A549 (cell line): Measurements from ENCODE around the gene SPINT1. TPM values are rescaled to one million over a fixed set of nuclear protein-coding genes. Genes with fewer than 3 reads are reported as not detected.

Source experiments
- ATAC-seq, 2 experiments: fragments of 200-7000 bp in 1 of 2; fragments of >200 bp in 1 of 2; cut with Nextera tagmentation in 1 of 2; cut with Tn5 transposase in 1 of 2; 3 replicates each; pipeline versions ENCODE4 v1.8.0 to v1.9.1; 2018 to 2020; ENCODE audit warnings: mild to moderate bottlenecking in 1 of 2, moderate library complexity in 1 of 2
- CTCF ChIA-PET: fragments of 300-600 bp; sonication (Branson Sonifier 250); formaldehyde crosslinking; extraction: SDS; loops from one replicate; lab custom pipeline; 2021; ENCODE audit warnings: antibody characterized with exemption, inconsistent platforms; lab: Yijun Ruan, JAX
- POLR2A ChIA-PET: fragments of 350-600 bp; formaldehyde crosslinking; extraction: SDS; loops from one replicate; lab custom pipeline; 2021; ENCODE audit warnings: antibody characterized with exemption, inconsistent platforms; lab: Yijun Ruan, JAX
- DNase-seq, 2 experiments: peaks; one replicate each; pipeline versions ENCODE4 v3.0.0 to v3.0.0-alpha.2; 2011 to 2016; ENCODE audit warnings: low read depth in 1 of 2, low spot score in 1 of 2
- FAIRE-seq: peaks from 2 replicates; lab custom pipeline; 2011; peaks lifted over from hg19 to GRCh38; lab: Jason Lieb, UNC
- H3K27ac ChIP-seq, 2 experiments: fragments of >200 bp; sonication (Bioruptor Twin); formaldehyde crosslinking; 3 replicates each; pipeline ENCODE4 v1.5.1; 2016 to 2017
- H3K4me1 ChIP-seq: fragments of >200 bp; sonication (Bioruptor Twin); formaldehyde crosslinking; 3 replicates; pipeline ENCODE4 v1.6.1; 2016
- H3K4me2 ChIP-seq: fragments of >200 bp; sonication (Bioruptor Twin); formaldehyde crosslinking; 3 replicates; pipeline ENCODE4 v1.6.1; 2016
- H3K4me3 ChIP-seq: fragments of >200 bp; sonication (Bioruptor Twin); formaldehyde crosslinking; 3 replicates; pipeline ENCODE4 v1.5.1; 2016
- H3K9me3 ChIP-seq: fragments of >200 bp; sonication (Bioruptor Twin); formaldehyde crosslinking; 3 replicates; pipeline ENCODE4 v1.6.1; 2016
- EHMT2 ChIP-seq: fragments of 200-600 bp; sonication (generic); IDR thresholded peaks from 2 replicates; pipeline ENCODE4 v1.6.1; 2016; ENCODE audit warnings: antibody characterized with exemption, low read depth, mild to moderate bottlenecking, moderate library complexity
- FOSL2 ChIP-seq, 2 experiments: fragments of 450-650 bp in 1 of 2; fragments of >200 bp in 1 of 2; sonication (Bioruptor Twin) in 1 of 2; formaldehyde crosslinking; IDR thresholded peaks; 2 replicates each; pipeline versions ENCODE4 v1.5.0 to v1.6.1; 2016 to 2020; ENCODE audit warnings: mild to moderate bottlenecking in 1 of 2, moderate library complexity in 1 of 2
- FOXS1 ChIP-seq: fragments of 250-450 bp; sonication (Bioruptor Pico); IDR thresholded peaks from 2 replicates; pipeline ENCODE4 v1.5.0; 2020; ENCODE audit warnings: mild to moderate bottlenecking, moderate library complexity
- GATA3 ChIP-seq: IDR thresholded peaks from 2 replicates; pipeline ENCODE4 v1.6.1; 2012; ENCODE audit warnings: borderline replicate concordance
- HEYL ChIP-seq: fragments of 250-450 bp; sonication (Bioruptor Pico); IDR thresholded peaks from 2 replicates; pipeline ENCODE4 v1.8.0; 2021; ENCODE audit warnings: mild to moderate bottlenecking, moderate library complexity
- HOXB13 ChIP-seq: fragments of 250-450 bp; sonication (Bioruptor Pico); IDR thresholded peaks from 2 replicates; pipeline ENCODE4 v1.5.0; 2020; ENCODE audit warnings: low read depth, mild to moderate bottlenecking, moderate library complexity
- JUN ChIP-seq, 2 experiments: fragments of >200 bp; sonication (Bioruptor Twin); formaldehyde crosslinking; IDR thresholded peaks; 2 replicates in 1 of 2; 3 replicates in 1 of 2; pipeline ENCODE4 v1.6.1; 2016 to 2017
- KDM1A ChIP-seq: fragments of 200-600 bp; sonication (generic); IDR thresholded peaks from 2 replicates; pipeline ENCODE4 v1.6.1; 2016; ENCODE audit warnings: low read depth, mild to moderate bottlenecking
- MAFK ChIP-seq: fragments of 450-650 bp; IDR thresholded peaks from 2 replicates; pipeline ENCODE4 v1.6.1; 2014; ENCODE audit not compliant: partially characterized antibody
- NFE2L2 ChIP-seq: fragments of 150-350 bp; conservative IDR thresholded peaks from 2 replicates; pipeline ENCODE4 v1.6.1; 2014; ENCODE audit warnings: low read length
- NR3C1 ChIP-seq: fragments of >200 bp; sonication (Bioruptor Twin); formaldehyde crosslinking; IDR thresholded peaks from 3 replicates; pipeline ENCODE4 v1.6.1; 2017
- PHF8 ChIP-seq: fragments of 200-600 bp; sonication (generic); IDR thresholded peaks from 2 replicates; pipeline ENCODE4 v1.6.1; 2016; ENCODE audit warnings: low read depth, mild to moderate bottlenecking, antibody characterized with exemption, moderate library complexity, borderline replicate concordance
- RAD21 ChIP-seq, 2 experiments: fragments of >200 bp in 1 of 2; sonication (Bioruptor Twin) in 1 of 2; formaldehyde crosslinking in 1 of 2; IDR thresholded peaks in 1 of 2; conservative IDR thresholded peaks in 1 of 2; 2 replicates in 1 of 2; 3 replicates in 1 of 2; pipeline ENCODE4 v1.6.1; 2012 to 2018; ENCODE audit warnings: inconsistent platforms in 1 of 2
- RARB ChIP-seq: fragments of 250-450 bp; sonication (Bioruptor Pico); IDR thresholded peaks from 2 replicates; pipeline ENCODE4 v1.8.0; 2021; ENCODE audit warnings: mild to moderate bottlenecking, moderate library complexity
- SMC3 ChIP-seq: fragments of >200 bp; sonication (Bioruptor Twin); formaldehyde crosslinking; IDR thresholded peaks from 3 replicates; pipeline ENCODE4 v1.6.1; 2018; ENCODE audit warnings: inconsistent platforms
- ZC3H11A ChIP-seq: fragments of 450-650 bp; IDR thresholded peaks from 2 replicates; pipeline ENCODE4 v1.6.1; 2014; ENCODE audit warnings: antibody characterized with exemption, mild to moderate bottlenecking
- WGBS: methylation state at CpG from one replicate; pipeline ENCODE4 v1.1.6; 2017; ENCODE audit errors: missing lambda C conversion rate; 5-methylcytosine and 5-hydroxymethylcytosine counted together
- polyA plus RNA-seq, 4 experiments: library from polyadenylated mRNA; depleted of rRNA in 3 of 4; stranded (reverse); fragments of >200 nt; fragmentation: RNase III in 1 of 4; extraction: RNeasy Plus Mini Kit Qiagen cat#74134 plus additional on column Dnase treatment in 1 of 4; gene quantifications; 2 replicates in 3 of 4; 3 replicates in 1 of 4; pipeline ENCODE4 v1.2.3, GENCODE V29; 2011 to 2017
- TF ChIP-seq, protein P1 (sequence below): fragments of 150-350 bp; IDR thresholded peaks from 2 replicates; pipeline ENCODE4 v1.6.1; 2014; ENCODE audit warnings: low read depth, mild to moderate bottlenecking, low read length
- TF ChIP-seq, protein P2 (sequence below): fragments of 250-450 bp; sonication (Bioruptor Pico); IDR thresholded peaks from 2 replicates; pipeline ENCODE4 v1.5.0; 2020; ENCODE audit warnings: low read depth, mild to moderate bottlenecking, moderate library complexity
- TF ChIP-seq, protein P3 (sequence below): fragments of 450-650 bp; IDR thresholded peaks from 2 replicates; pipeline ENCODE4 v1.6.1; 2014; ENCODE audit warnings: antibody characterized with exemption

Gene SPINT1
- polyA plus RNA-seq, 2 of the 4 experiments (the other 2 are of a cell fraction): 0.79 to 0.80 TPM

DNA sequence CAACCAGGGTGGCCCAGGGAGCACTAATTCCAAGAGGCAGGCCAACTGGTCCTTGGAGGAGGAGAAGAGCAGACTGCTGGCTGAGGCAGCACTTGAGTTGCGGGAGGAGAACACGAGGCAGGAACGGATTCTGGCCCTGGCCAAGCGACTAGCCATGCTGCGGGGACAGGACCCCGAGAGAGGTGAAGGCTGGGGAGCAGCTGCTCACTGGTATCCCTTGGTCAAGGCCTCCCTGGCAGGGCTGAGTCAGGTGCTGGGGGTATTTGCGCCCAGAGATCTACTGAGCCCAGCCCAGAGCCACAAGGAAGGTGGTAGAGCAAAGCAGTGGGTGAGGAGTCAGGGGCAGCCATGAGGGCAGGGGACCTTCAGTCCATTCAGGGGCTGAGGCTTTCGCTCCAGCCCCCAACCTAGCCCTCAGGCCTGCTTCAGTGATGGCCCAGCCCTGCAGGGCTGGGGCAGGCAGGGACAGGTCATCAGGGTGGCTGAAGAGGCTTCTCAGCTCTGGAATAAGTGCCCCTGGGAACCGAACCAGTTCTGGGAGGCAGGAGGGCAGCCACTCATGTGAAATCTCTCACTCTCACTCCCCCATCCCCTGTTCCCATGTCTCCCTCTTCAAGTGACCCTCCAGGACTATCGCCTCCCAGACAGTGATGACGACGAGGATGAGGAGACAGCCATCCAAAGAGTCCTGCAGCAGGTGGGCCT lies 31.0 kb upstream of the SPINT1 start:
- TF ChIP-seq NFE2L2 (no peak), JUN (IDR thresholded peaks at IDR 0.05) (no peak), SMC3 (no peak), KDM1A (no peak), ZC3H11A (no peak), FOXS1 (CRISPR knock-in tag) (no peak), HEYL (CRISPR knock-in tag) (no peak), RARB (CRISPR knock-in tag) (no peak), PHF8 (no peak), FOSL2 (IDR thresholded peaks at IDR 0.05) (no peak), FOSL2 (CRISPR knock-in tag; IDR thresholded peaks at IDR 0.05) (no peak), GATA3 (no peak), NR3C1 (no peak)
- ATAC-seq (no peak), DNase-seq (no peak), FAIRE-seq (no peak)
- H3K4me2 ChIP-seq: no peak overlapping the region
- CTCF ChIA-PET: interaction anchor here (0.7 to 1.1 kb wide), 4 partner anchors 11 to 79 kb away, joined by 3 to 8 read pairs (median 4); no protein-coding TSS in a partner anchor
- 92% methylated on average over 12 of the region's 12 CpGs for WGBS
- no peaks in the 10 kb centered on the region for H3K9me3 ChIP-seq
- H3K4me1 ChIP-seq: 0 out of 3 replicates have a peak, but pooled peaks cover 8% of the 10 kb centered on the region
- POLR2A ChIA-PET: no interaction called here
- H3K4me3 ChIP-seq: no peak overlapping the region
- H3K27ac ChIP-seq: no peak overlapping the region

DNA sequence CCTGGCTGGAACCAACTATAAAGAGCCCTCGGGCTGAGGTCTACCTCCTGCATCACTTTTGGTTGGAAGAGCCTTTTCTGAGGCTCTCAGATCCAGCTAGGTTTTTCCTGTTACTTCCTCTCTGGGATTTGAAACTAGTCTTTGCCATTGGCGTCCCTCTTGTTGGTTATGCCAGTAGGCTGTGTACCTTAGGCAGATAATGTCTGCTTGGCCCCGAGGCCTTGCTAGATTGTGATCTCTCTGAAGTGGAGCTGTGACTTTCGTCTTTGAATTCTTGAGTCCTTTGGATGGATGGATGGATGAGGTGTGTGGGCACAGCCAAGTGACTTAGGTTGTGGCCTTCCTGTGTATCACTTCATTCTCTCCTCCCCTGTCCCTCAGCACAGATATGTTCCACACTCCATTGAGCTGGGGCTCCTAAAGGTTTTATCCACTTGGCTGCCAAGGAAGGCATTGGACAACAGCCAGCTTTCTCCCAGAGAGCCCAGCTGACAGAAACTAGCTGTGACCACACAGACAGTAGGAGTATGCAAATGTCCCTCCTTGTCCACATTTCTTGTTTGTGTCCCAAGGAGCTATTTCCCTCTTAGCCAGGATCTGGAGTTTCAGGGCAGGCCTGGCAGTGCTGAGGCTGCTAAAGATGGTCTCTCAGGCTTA lies 28.7 kb upstream of the SPINT1 start:
- Histone ChIP-seq H3K4me2 (no peak overlapping the region), H3K4me1 (no peaks in the 10 kb centered on the region), H3K4me3 (no peak overlapping the region), H3K27ac (no peak overlapping the region)
- no peak for DNase-seq
- POLR2A ChIA-PET: interaction anchor here (0.6 kb wide), 1 partner anchor 11 kb away, joined by 7 read pairs; no protein-coding TSS in a partner anchor
- CTCF ChIA-PET: interaction anchor here (0.6 to 2.0 kb wide), 6 partner anchors 33 to 135 kb away, joined by 3 to 5 read pairs (median 4); no protein-coding TSS in a partner anchor
- 91% methylated on average over 4 of the region's 4 CpGs for WGBS
- TF ChIP-seq, protein P1, sequence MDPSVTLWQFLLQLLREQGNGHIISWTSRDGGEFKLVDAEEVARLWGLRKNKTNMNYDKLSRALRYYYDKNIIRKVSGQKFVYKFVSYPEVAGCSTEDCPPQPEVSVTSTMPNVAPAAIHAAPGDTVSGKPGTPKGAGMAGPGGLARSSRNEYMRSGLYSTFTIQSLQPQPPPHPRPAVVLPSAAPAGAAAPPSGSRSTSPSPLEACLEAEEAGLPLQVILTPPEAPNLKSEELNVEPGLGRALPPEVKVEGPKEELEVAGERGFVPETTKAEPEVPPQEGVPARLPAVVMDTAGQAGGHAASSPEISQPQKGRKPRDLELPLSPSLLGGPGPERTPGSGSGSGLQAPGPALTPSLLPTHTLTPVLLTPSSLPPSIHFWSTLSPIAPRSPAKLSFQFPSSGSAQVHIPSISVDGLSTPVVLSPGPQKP: no peak
- TF ChIP-seq NR3C1 (no peak), PHF8 (no peak), EHMT2 (no peak), RAD21 (conservative IDR thresholded peaks at IDR 0.05 in 1 of 2, IDR thresholded peaks at IDR 0.05 in 1 of 2) (no peak)
- TF ChIP-seq, protein P2, sequence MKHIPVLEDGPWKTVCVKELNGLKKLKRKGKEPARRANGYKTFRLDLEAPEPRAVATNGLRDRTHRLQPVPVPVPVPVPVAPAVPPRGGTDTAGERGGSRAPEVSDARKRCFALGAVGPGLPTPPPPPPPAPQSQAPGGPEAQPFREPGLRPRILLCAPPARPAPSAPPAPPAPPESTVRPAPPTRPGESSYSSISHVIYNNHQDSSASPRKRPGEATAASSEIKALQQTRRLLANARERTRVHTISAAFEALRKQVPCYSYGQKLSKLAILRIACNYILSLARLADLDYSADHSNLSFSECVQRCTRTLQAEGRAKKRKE (CRISPR knock-in tag): no peak
- TF ChIP-seq, protein P3, sequence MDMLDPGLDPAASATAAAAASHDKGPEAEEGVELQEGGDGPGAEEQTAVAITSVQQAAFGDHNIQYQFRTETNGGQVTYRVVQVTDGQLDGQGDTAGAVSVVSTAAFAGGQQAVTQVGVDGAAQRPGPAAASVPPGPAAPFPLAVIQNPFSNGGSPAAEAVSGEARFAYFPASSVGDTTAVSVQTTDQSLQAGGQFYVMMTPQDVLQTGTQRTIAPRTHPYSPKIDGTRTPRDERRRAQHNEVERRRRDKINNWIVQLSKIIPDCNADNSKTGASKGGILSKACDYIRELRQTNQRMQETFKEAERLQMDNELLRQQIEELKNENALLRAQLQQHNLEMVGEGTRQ: no peak
- TF ChIP-seq, all 56 proteins: peak for 0
- no peaks in the 10 kb centered on the region for H3K9me3 ChIP-seq
- FAIRE-seq: no peak
- ATAC-seq: no peak

DNA sequence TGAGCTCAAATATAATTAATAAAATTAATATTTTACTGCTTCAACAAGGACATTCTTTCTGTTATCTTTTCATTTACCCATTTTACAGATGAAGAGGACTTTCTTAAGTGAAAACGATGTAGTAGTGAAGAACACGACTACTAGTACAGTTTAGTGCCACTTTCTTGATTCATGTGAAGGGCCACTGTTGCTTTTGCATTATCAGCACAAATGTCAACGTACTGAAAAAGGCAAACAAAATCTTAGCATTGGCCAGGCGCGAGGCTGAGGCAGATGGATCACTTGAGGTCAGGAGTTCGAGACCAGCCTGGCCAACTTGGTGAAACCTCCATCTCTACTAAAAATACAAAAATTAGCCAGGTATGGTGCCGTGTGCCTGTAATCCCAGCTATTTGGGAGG lies 24.8 kb upstream of the SPINT1 start:
- TF ChIP-seq MAFK: peak; percentile 54
- TF ChIP-seq HOXB13 (CRISPR knock-in tag): no peak
- ChIA-PET CTCF (interaction anchor here (1.3 kb wide), 1 partner anchor 38 kb away, joined by 4 read pairs; no protein-coding TSS in a partner anchor), POLR2A (no interaction called here)
- peaks cover 8% of the 10 kb centered on the region; the same call in 2 of the 3 replicates for H3K4me1 ChIP-seq
- H3K4me3 ChIP-seq: no peak overlapping the region
- no peak overlapping the region for H3K27ac ChIP-seq
- WGBS: 74% methylated on average over 7 of the region's 7 CpGs
- no peak for DNase-seq
- no peaks in the 10 kb centered on the region for H3K9me3 ChIP-seq
- no peak for ATAC-seq
- no peak overlapping the region for H3K4me2 ChIP-seq
- no peak for FAIRE-seq
